ENCODE measurements around the gene ZNF266.

Gene ZNF266

DNA sequence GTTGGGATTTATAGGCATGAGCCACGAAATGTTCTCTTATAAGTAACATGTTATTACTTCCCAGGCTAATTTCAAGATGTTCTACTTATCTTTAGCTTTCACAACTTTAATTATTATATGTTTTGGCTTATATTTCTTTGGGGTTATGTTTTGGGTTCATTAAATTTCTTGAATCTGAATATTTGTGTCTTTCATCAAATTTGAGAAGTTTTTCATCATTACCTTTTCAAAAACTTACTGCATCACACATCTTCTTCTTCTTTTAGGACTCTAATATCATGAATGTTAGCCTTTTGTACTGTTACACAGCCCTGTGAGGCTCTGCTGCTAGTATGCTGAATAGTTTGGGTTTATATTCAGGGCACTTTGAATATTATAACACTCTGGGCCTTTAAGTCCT, 9.7 kb upstream of the ZNF266 start:
- no peak overlapping the region for H3K4me3 ChIP-seq (ENCODE audit: low read depth, low read length)
- no peak for TF ChIP-seq CTCF (IDR thresholded peaks at IDR 0.05; ENCODE audit: low read depth, low read length)

GRCh38 chr19:9436358-9436757, 985 bp upstream of the ZNF266 start:
- no peak for TF ChIP-seq CTCF (IDR thresholded peaks at IDR 0.05; ENCODE audit: low read depth, low read length)
- H3K4me3 ChIP-seq (ENCODE audit: low read depth, low read length): peak overlapping the region; percentile 79

DNA sequence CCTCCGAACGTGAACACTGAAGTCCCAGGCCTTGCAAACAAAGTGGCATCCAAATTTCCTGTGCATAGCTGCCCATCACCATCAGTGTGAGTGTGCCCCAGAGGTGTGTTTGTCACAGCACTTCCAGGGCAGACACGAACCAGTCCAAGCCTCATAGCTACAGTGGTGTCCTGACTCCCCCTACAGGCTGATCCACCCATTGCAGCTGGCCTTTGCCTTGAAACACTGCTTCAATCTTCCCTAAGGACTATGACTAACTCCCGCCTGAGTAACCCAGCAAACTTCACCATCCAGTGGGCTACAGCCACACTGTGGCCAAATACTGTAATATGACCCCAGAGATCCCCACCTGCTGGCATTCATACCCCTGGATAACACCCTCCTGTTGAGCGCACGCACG, 3.9 kb downstream of the ZNF266 start:
- TF ChIP-seq CTCF (IDR thresholded peaks at IDR 0.05; ENCODE audit: low read depth, low read length): peak; percentile 70
- H3K4me3 ChIP-seq (ENCODE audit: low read depth, low read length): no peak overlapping the region

GRCh38 chr19:9430444-9430843, 4.9 kb downstream of the ZNF266 start:
- no peak for TF ChIP-seq CTCF (IDR thresholded peaks at IDR 0.05; ENCODE audit: low read depth, low read length)
- H3K4me3 ChIP-seq (ENCODE audit: low read depth, low read length): no peak overlapping the region

- TF ChIP-seq CTCF (IDR thresholded peaks at IDR 0.05; ENCODE audit: low read depth, low read length): no peak
- H3K4me3 ChIP-seq (ENCODE audit: low read depth, low read length): no peak overlapping the region
Measured at GRCh38 chr19:9427941-9428340, 7.4 kb downstream of the ZNF266 start.

DNA sequence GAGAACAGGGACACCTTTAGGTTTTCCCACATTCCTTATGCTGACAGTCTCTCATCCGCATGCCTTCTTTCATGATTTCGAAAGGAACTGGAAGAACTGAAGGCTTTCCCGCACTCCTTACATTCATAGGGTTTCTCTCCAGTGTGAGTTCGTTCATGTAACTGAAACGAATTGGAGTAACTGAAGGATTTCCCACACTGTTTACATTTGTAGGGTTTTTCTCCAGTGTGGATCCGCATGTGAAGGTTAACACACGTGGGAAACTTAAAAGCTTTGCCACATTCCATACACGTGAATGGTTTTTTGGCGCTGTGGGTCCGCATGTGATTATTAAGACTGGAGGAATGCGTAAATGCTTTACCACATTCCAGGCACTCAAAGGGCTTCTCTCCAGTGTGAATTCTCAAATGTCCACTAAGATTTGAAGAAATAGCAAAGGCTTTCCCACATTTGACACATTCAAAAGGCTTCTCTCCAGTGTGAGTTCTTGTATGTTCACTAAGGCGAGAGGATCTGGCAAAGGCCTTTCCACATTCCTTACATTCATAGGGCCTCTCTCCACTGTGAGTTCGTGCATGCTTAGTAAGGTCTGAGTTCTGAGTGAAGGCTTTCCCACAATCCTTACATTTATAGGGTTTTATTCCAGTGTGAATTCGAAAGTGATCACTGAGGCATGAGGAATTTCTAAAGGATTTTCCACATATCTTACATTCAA, 22.0 kb downstream of the ZNF266 start:
- H3K4me3 ChIP-seq (ENCODE audit: low read depth, low read length): no peak overlapping the region
- TF ChIP-seq CTCF (IDR thresholded peaks at IDR 0.05; ENCODE audit: low read depth, low read length): no peak

DNA sequence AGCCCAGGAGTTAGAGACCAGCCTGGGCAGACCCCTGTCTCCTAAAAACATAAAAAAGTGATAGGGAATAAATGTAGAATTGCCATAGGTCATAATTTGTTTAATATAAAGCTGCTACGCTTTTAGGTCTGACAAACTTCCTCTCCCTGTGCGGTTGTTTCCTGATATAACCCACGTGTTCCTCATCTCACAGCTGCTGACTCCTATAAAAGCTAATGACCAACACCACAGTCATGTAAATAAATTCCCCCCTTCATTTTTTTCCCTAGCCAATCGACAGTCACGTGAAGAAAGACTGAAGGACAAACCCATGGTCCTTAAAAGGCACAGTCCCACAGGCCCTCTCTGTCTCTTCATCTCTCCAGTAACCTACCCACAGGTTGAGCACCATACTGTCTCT, 27.5 kb downstream of the ZNF266 start:
- peak overlapping the region; percentile 90 for H3K4me3 ChIP-seq (ENCODE audit: low read depth, low read length)
- no peak for TF ChIP-seq CTCF (IDR thresholded peaks at IDR 0.05; ENCODE audit: low read depth, low read length)
